GM10266 (cell line): ENCODE data around the gene FTSJ3.

Experiments
- DNase-seq: peaks from one replicate; pipeline ENCODE4 v3.0.0; 2012; ENCODE audit errors: extremely low spot score
- CTCF ChIP-seq: IDR thresholded peaks from 2 replicates; pipeline ENCODE4 v1.5.1; 2012; ENCODE audit warnings: mild to moderate bottlenecking, low read depth; ENCODE audit not compliant: control insufficient read depth, insufficient read depth; ENCODE audit errors: missing control alignments

The FTSJ3 gene

GRCh38 chr17:63838631-63839171 is 11.2 kb upstream of the FTSJ3 start:
- no peak for TF ChIP-seq CTCF
- DNase-seq = no peak

GRCh38 chr17:63837962-63838600 is 10.6 kb upstream of the FTSJ3 start:
- TF ChIP-seq CTCF = no peak

GRCh38 chr17:63837480-63837879 is 10.0 kb upstream of the FTSJ3 start:
- no peak for DNase-seq
- no peak for TF ChIP-seq CTCF

More at GRCh38 chr17:63837962-63838600, 10.6 kb upstream of the FTSJ3 start:
- DNase-seq = no peak

- no peak for TF ChIP-seq CTCF
- DNase-seq = no peak
These were observed 9.3 kb upstream of the FTSJ3 start for GRCh38 chr17:63836811-63837210.

GRCh38 chr17:63835167-63835720 is 7.8 kb upstream of the FTSJ3 start:
- DNase-seq = no peak
- TF ChIP-seq CTCF = no peak

- peak; percentile 62 for DNase-seq
- TF ChIP-seq CTCF = peak; percentile 65
These were observed 7.1 kb upstream of the FTSJ3 start for GRCh38 chr17:63834431-63835166.

GRCh38 chr17:63833741-63834373 is 6.4 kb upstream of the FTSJ3 start:
- no peak for DNase-seq
- no peak for TF ChIP-seq CTCF
